A549 (cell line): ENCODE results near the gene TIAM2. TPM values are rescaled to one million over a fixed set of nuclear protein-coding genes. Genes with fewer than 3 reads are reported as not detected.

Experiments used
- ATAC-seq, 2 experiments: fragments of 200-7000 bp in 1 of 2; fragments of >200 bp in 1 of 2; cut with Nextera tagmentation in 1 of 2; cut with Tn5 transposase in 1 of 2; 3 replicates each; pipeline versions ENCODE4 v1.8.0 to v1.9.1; 2018 to 2020; ENCODE audit warnings: mild to moderate bottlenecking in 1 of 2, moderate library complexity in 1 of 2
- CTCF ChIA-PET: fragments of 300-600 bp; sonication (Branson Sonifier 250); formaldehyde crosslinking; extraction: SDS; loops from one replicate; lab custom pipeline; 2021; ENCODE audit warnings: antibody characterized with exemption, inconsistent platforms; lab: Yijun Ruan, JAX
- POLR2A ChIA-PET: fragments of 350-600 bp; formaldehyde crosslinking; extraction: SDS; loops from one replicate; lab custom pipeline; 2021; ENCODE audit warnings: antibody characterized with exemption, inconsistent platforms; lab: Yijun Ruan, JAX
- DNase-seq, 2 experiments: peaks; one replicate each; pipeline versions ENCODE4 v3.0.0 to v3.0.0-alpha.2; 2011 to 2016; ENCODE audit warnings: low read depth in 1 of 2, low spot score in 1 of 2
- FAIRE-seq: peaks from 2 replicates; lab custom pipeline; 2011; peaks lifted over from hg19 to GRCh38; lab: Jason Lieb, UNC
- H3K27ac ChIP-seq, 2 experiments: fragments of >200 bp; sonication (Bioruptor Twin); formaldehyde crosslinking; 3 replicates each; pipeline ENCODE4 v1.5.1; 2016 to 2017
- H3K4me1 ChIP-seq: fragments of >200 bp; sonication (Bioruptor Twin); formaldehyde crosslinking; 3 replicates; pipeline ENCODE4 v1.6.1; 2016
- H3K4me2 ChIP-seq: fragments of >200 bp; sonication (Bioruptor Twin); formaldehyde crosslinking; 3 replicates; pipeline ENCODE4 v1.6.1; 2016
- H3K4me3 ChIP-seq: fragments of >200 bp; sonication (Bioruptor Twin); formaldehyde crosslinking; 3 replicates; pipeline ENCODE4 v1.5.1; 2016
- H3K9me3 ChIP-seq: fragments of >200 bp; sonication (Bioruptor Twin); formaldehyde crosslinking; 3 replicates; pipeline ENCODE4 v1.6.1; 2016
- BCL3 ChIP-seq: fragments of >200 bp; sonication (Bioruptor Twin); formaldehyde crosslinking; IDR thresholded peaks from 3 replicates; pipeline ENCODE4 v1.6.1; 2016
- CBX2 ChIP-seq: fragments of 200-600 bp; sonication (generic); IDR thresholded peaks from 2 replicates; pipeline ENCODE4 v1.6.1; 2016; ENCODE audit warnings: low read depth, mild to moderate bottlenecking, borderline replicate concordance
- CHD2 ChIP-seq: fragments of 150-350 bp; IDR thresholded peaks from 2 replicates; pipeline ENCODE4 v1.6.1; 2014; ENCODE audit warnings: low read length; ENCODE audit not compliant: partially characterized antibody
- CHD4 ChIP-seq: fragments of 200-600 bp; sonication (generic); IDR thresholded peaks from 2 replicates; pipeline ENCODE4 v1.6.1; 2016; ENCODE audit warnings: antibody characterized with exemption, mild to moderate bottlenecking, borderline replicate concordance
- CTCF ChIP-seq: fragments of >200 bp; sonication (Bioruptor Twin); formaldehyde crosslinking; IDR thresholded peaks from 3 replicates; pipeline ENCODE4 v1.5.1; 2016
- EP300 ChIP-seq, 2 experiments: fragments of >200 bp; sonication (Bioruptor Twin); formaldehyde crosslinking; IDR thresholded peaks; 2 replicates in 1 of 2; 3 replicates in 1 of 2; pipeline ENCODE4 v1.6.1; 2016 to 2017
- ESRRA ChIP-seq: fragments of 150-350 bp; IDR thresholded peaks from 2 replicates; pipeline ENCODE4 v1.6.1; 2014; ENCODE audit warnings: mild to moderate bottlenecking, low read length, borderline replicate concordance
- HEYL ChIP-seq: fragments of 250-450 bp; sonication (Bioruptor Pico); IDR thresholded peaks from 2 replicates; pipeline ENCODE4 v1.8.0; 2021; ENCODE audit warnings: mild to moderate bottlenecking, moderate library complexity
- HMGXB4 ChIP-seq: fragments of 250-450 bp; sonication (Bioruptor Pico); IDR thresholded peaks from 2 replicates; pipeline ENCODE4 v1.5.0; 2021; ENCODE audit warnings: mild to moderate bottlenecking, moderate library complexity, borderline replicate concordance
- JUN ChIP-seq, 2 experiments: fragments of >200 bp; sonication (Bioruptor Twin); formaldehyde crosslinking; IDR thresholded peaks; 2 replicates in 1 of 2; 3 replicates in 1 of 2; pipeline ENCODE4 v1.6.1; 2016 to 2017
- MAZ ChIP-seq: fragments of 150-350 bp; IDR thresholded peaks from 2 replicates; pipeline ENCODE4 v1.6.1; 2014; ENCODE audit warnings: antibody characterized with exemption, low read depth, low read length, borderline replicate concordance
- MYC ChIP-seq: IDR thresholded peaks from 2 replicates; pipeline ENCODE4 v1.6.1; 2012; ENCODE audit warnings: mild to moderate bottlenecking, inconsistent platforms, low read length, improper control_type of control experiment, borderline replicate concordance
- RAD21 ChIP-seq, 2 experiments: fragments of >200 bp in 1 of 2; sonication (Bioruptor Twin) in 1 of 2; formaldehyde crosslinking in 1 of 2; IDR thresholded peaks in 1 of 2; conservative IDR thresholded peaks in 1 of 2; 2 replicates in 1 of 2; 3 replicates in 1 of 2; pipeline ENCODE4 v1.6.1; 2012 to 2018; ENCODE audit warnings: inconsistent platforms in 1 of 2
- RARB ChIP-seq: fragments of 250-450 bp; sonication (Bioruptor Pico); IDR thresholded peaks from 2 replicates; pipeline ENCODE4 v1.8.0; 2021; ENCODE audit warnings: mild to moderate bottlenecking, moderate library complexity
- RCOR1 ChIP-seq: fragments of 150-350 bp; IDR thresholded peaks from 2 replicates; pipeline ENCODE4 v1.6.1; 2014; ENCODE audit warnings: antibody characterized with exemption, low read length, low read depth
- REST ChIP-seq: fragments of 200-600 bp; sonication (generic); IDR thresholded peaks from 2 replicates; pipeline ENCODE4 v1.6.1; 2016; ENCODE audit warnings: antibody characterized with exemption, mild to moderate bottlenecking, moderate library complexity
- RFX5 ChIP-seq: fragments of 450-650 bp; IDR thresholded peaks from 2 replicates; pipeline ENCODE4 v1.7.1; 2014; ENCODE audit warnings: antibody characterized with exemption, mild to moderate bottlenecking, moderate library complexity
- RNF2 ChIP-seq: fragments of 200-600 bp; sonication (generic); IDR thresholded peaks from 2 replicates; pipeline ENCODE4 v1.6.1; 2016; ENCODE audit warnings: low read depth, mild to moderate bottlenecking, antibody characterized with exemption, moderate library complexity, borderline replicate concordance
- SREBF2 ChIP-seq: fragments of 450-650 bp; IDR thresholded peaks from 2 replicates; pipeline ENCODE4 v1.6.1; 2014; ENCODE audit warnings: mild to moderate bottlenecking, moderate library complexity
- TFCP2L1 ChIP-seq: fragments of 250-450 bp; sonication (Bioruptor Pico); IDR thresholded peaks from 2 replicates; pipeline ENCODE4 v1.5.0; 2021; ENCODE audit warnings: mild to moderate bottlenecking
- USF2 ChIP-seq: fragments of 450-650 bp; IDR thresholded peaks from 2 replicates; pipeline ENCODE4 v1.6.1; 2014; ENCODE audit warnings: antibody characterized with exemption
- ZC3H11A ChIP-seq: fragments of 450-650 bp; IDR thresholded peaks from 2 replicates; pipeline ENCODE4 v1.6.1; 2014; ENCODE audit warnings: antibody characterized with exemption, mild to moderate bottlenecking
- ZFP36 ChIP-seq: fragments of 450-650 bp; IDR thresholded peaks from 2 replicates; pipeline ENCODE4 v1.6.1; 2014; ENCODE audit warnings: borderline replicate concordance; ENCODE audit not compliant: partially characterized antibody
- ZNF302 ChIP-seq: fragments of 250-450 bp; sonication (Bioruptor Pico); IDR thresholded peaks from 2 replicates; pipeline ENCODE4 v1.9.0; 2021; ENCODE audit warnings: inconsistent platforms, mild to moderate bottlenecking, moderate library complexity
- WGBS: methylation state at CpG from one replicate; pipeline ENCODE4 v1.1.6; 2017; ENCODE audit errors: missing lambda C conversion rate; 5-methylcytosine and 5-hydroxymethylcytosine counted together
- polyA plus RNA-seq, 4 experiments: library from polyadenylated mRNA; depleted of rRNA in 3 of 4; stranded (reverse); fragments of >200 nt; fragmentation: RNase III in 1 of 4; extraction: RNeasy Plus Mini Kit Qiagen cat#74134 plus additional on column Dnase treatment in 1 of 4; gene quantifications; 2 replicates in 3 of 4; 3 replicates in 1 of 4; pipeline ENCODE4 v1.2.3, GENCODE V29; 2011 to 2017

The TIAM2 gene
- polyA plus RNA-seq, 2 of the 4 experiments (the other 2 are of a cell fraction), result 2.5 to 3.1 TPM

GRCh38 chr6:155157101-155157500 lies 162.0 kb downstream of the TIAM2 start:
- ChIA-PET POLR2A (no interaction called here), CTCF (no interaction called here)
- ATAC-seq, result peak in 1 of 2 experiments; percentile 25; a peak in 1 of 6 replicates
- WGBS, result 63% methylated on average over 6 of the region's 6 CpGs
- no peak for DNase-seq
- H3K9me3 ChIP-seq, result no peaks in the 10 kb centered on the region
- FAIRE-seq, result no peak
- TF ChIP-seq JUN (IDR thresholded peaks at IDR 0.05) (no peak), CBX2 (no peak), ESRRA (no peak), RARB (CRISPR knock-in tag) (no peak), ZFP36 (no peak), RFX5 (no peak), HMGXB4 (CRISPR knock-in tag) (no peak), TFCP2L1 (CRISPR knock-in tag) (no peak), ZC3H11A (no peak), EP300 (IDR thresholded peaks at IDR 0.05) (no peak)
- H3K4me2 ChIP-seq, result no peak overlapping the region
- H3K27ac ChIP-seq, result no peak overlapping the region
- peaks cover 31% of the 10 kb centered on the region; the same call in 2 of the 3 replicates for H3K4me1 ChIP-seq
- no peak overlapping the region for H3K4me3 ChIP-seq

GRCh38 chr6:155158030-155158843 lies 163.1 kb downstream of the TIAM2 start:
- H3K4me1 ChIP-seq, result peaks cover 41% of the 10 kb centered on the region
- no peak for DNase-seq
- CTCF ChIA-PET, result interaction anchor here (0.8 to 1.3 kb wide), 3 partner anchors 10 to 230 kb away, joined by 3 to 5 read pairs (median 3); no protein-coding TSS in a partner anchor
- H3K27ac ChIP-seq, result no peak overlapping the region
- H3K4me3 ChIP-seq, result no peak overlapping the region
- H3K9me3 ChIP-seq, result no peaks in the 10 kb centered on the region
- TF ChIP-seq RCOR1 (no peak), RAD21 (conservative IDR thresholded peaks at IDR 0.05 in 1 of 2, IDR thresholded peaks at IDR 0.05 in 1 of 2) (no peak), ZNF302 (no peak), CTCF (no peak), SREBF2 (no peak), CHD4 (no peak), CHD2 (no peak), HEYL (no peak), MAZ (no peak), USF2 (no peak), ESRRA (no peak), TFCP2L1 (CRISPR knock-in tag) (no peak), MYC (no peak), RNF2 (no peak), BCL3 (no peak), REST (no peak)
- TF ChIP-seq, all 56 proteins: peak for 0
- POLR2A ChIA-PET, result no interaction called here
- FAIRE-seq (no peak), ATAC-seq (peak in 1 of 2 experiments; percentile 24; a peak in 1 of 6 replicates)
- peak overlapping the region; percentile 29; the same call in 2 of the 3 replicates for H3K4me2 ChIP-seq
- 71% methylated on average over 5 of the region's 5 CpGs for WGBS
